Spleen (tissue), 11 donors: ENCODE results near the gene ZNF236. TPM values are rescaled to one million over a fixed set of nuclear protein-coding genes. Genes with fewer than 3 reads are reported as not detected.

Source experiments
- DNase-seq: peaks from one replicate; pipeline ENCODE4 v3.0.0-alpha.2; 2020
- H3K27ac ChIP-seq, 8 donors: fragments of 200-600 bp; sonication (generic) in 7 of 8; 1 replicate in 4 of 8; 2 replicates in 4 of 8; pipeline versions ENCODE4 v1.5.0 to v1.8.0; 2016 to 2021; ENCODE audit warnings: inconsistent platforms in 4 of 8, mild to moderate bottlenecking in 4 of 8, moderate library complexity in 1 of 8
- H3K27me3 ChIP-seq, 7 donors: fragments of 200-600 bp; sonication (generic) in 6 of 7; replicated peaks in 1 of 7; 1 replicate in 4 of 7; 2 replicates in 3 of 7; pipeline versions ENCODE4 v1.5.0 to v1.8.0; 2016 to 2021; ENCODE audit warnings: inconsistent platforms in 3 of 7, mild to moderate bottlenecking in 1 of 7
- H3K36me3 ChIP-seq, 6 donors: fragments of 200-600 bp; sonication (generic) in 5 of 6; 1 replicate in 4 of 6; 2 replicates in 2 of 6; pipeline versions ENCODE4 v1.5.0 to v1.8.0; 2016 to 2021; ENCODE audit warnings: inconsistent platforms in 2 of 6
- H3K4me1 ChIP-seq, 6 donors: fragments of 200-600 bp; sonication (generic) in 5 of 6; 1 replicate in 3 of 6; 2 replicates in 3 of 6; pipeline versions ENCODE4 v1.5.0 to v1.8.0; 2016 to 2021; ENCODE audit warnings: inconsistent platforms in 3 of 6
- H3K4me3 ChIP-seq, 8 donors: fragments of 200-600 bp; sonication (generic) in 7 of 8; 1 replicate in 4 of 8; 2 replicates in 4 of 8; pipeline versions ENCODE4 v1.5.0 to v1.8.0; 2016 to 2021; ENCODE audit warnings: inconsistent platforms in 4 of 8, mild to moderate bottlenecking in 4 of 8, moderate library complexity in 2 of 8
- H3K9me3 ChIP-seq, 8 donors: fragments of 200-600 bp; sonication (generic) in 7 of 8; 1 replicate in 4 of 8; 2 replicates in 4 of 8; pipeline versions ENCODE4 v1.5.0 to v1.8.0; 2016 to 2021; ENCODE audit warnings: inconsistent platforms in 4 of 8
- CTCF ChIP-seq, 11 experiments: fragments of 200-600 bp in 7 of 11; fragments of 450-650 bp in 4 of 11; sonication (generic) in 4 of 11; IDR thresholded peaks in 8 of 11; conservative IDR thresholded peaks in 3 of 11; 1 replicate in 7 of 11; 2 replicates in 4 of 11; pipeline versions ENCODE4 v1.4.0 to v1.8.0; 2016 to 2021; ENCODE audit warnings: antibody characterized with exemption in 11 of 11, inconsistent platforms in 4 of 11, mild to moderate bottlenecking in 1 of 11
- POLR2A ChIP-seq, 3 donors: fragments of 450-650 bp; IDR thresholded peaks; one replicate each; pipeline ENCODE4 v1.5.1; 2017; ENCODE audit warnings: antibody characterized with exemption in 3 of 3, mild to moderate bottlenecking in 1 of 3
- POLR2AphosphoS5 ChIP-seq, 3 donors: sonication (generic); formaldehyde crosslinking; IDR thresholded peaks; one replicate each; pipeline ENCODE4 v1.5.1; 2017; ENCODE audit warnings: antibody characterized with exemption in 3 of 3
- whole genome bisulfite sequencing, 5 donors: extraction: QIAGEN DNeasy Blood & Tissue Kit in 3 of 5; methylation state at CpG; one replicate each; pipeline versions ENCODE4 v1.1.5 to v1.1.7; 2013 to 2018; 5-methylcytosine and 5-hydroxymethylcytosine counted together
- intact Hi-C: fragments of 100-400 bp; cut with DNase I; formaldehyde crosslinking; loops from one replicate; pipeline ENCODE4 v1.15.0; 2023; ENCODE audit warnings: low total_unique reads
- polyA plus RNA-seq, 3 donors: library from polyadenylated mRNA; stranded (reverse); fragments of 200-250 nt; gene quantifications; one replicate each; pipeline ENCODE4 v1.2.1, GENCODE V29; 2013
- total RNA-seq, 7 donors: library from RNA; depleted of rRNA in 3 of 7; stranded (reverse); fragments of >200 nt in 3 of 7; fragmentation: NEBNext Ultra II Directional in 4 of 7; extraction: Animal tissue kit (Norgen Biotek cat#: 25700) in 4 of 7; gene quantifications; one replicate each; pipeline versions ENCODE4 v1.1.0 to v1.2.1, GENCODE V29; 2016 to 2021
- donor health status: healthy with polysubstance abuse.
- donor health status: DM: no; HTN: no; CAD: no; lungs with moderate emphysema.
- donor health status: DM: no; HTN: no; CAD: no.
- donor health status: Bipolar disorder and iron deficiency.
- donor health status: healthy.
- donor health status: DM: no; HTN: no; CAD: no.
- donor health status: DM: yes; HTN: yes; CAD: no.

The ZNF236 gene
- total and polyA plus RNA-seq, 10 donors, result 1.5 to 25.4 (median 19.9) TPM

GRCh38 chr18:76874642-76875389 is 52.5 kb downstream of the ZNF236 start:
- peaks cover 0 to 90% (median 23%) of the 10 kb centered on the region in 6 donors for H3K36me3 ChIP-seq
- WGBS, 5 donors, result 90 to 96% (median 92%) methylated on average over 13 of the region's 13 CpGs
- no peak overlapping the region for H3K4me3 ChIP-seq
- no peaks in the 10 kb centered on the region for H3K27me3 ChIP-seq
- H3K27ac ChIP-seq, result no peak overlapping the region
- H3K4me1 ChIP-seq, result no peaks in the 10 kb centered on the region
- TF ChIP-seq POLR2A (IDR thresholded peaks at IDR 0.05) (no peak), POLR2AphosphoS5 (IDR thresholded peaks at IDR 0.05) (no peak), CTCF (IDR thresholded peaks at IDR 0.05 in 8 of 11, conservative IDR thresholded peaks at IDR 0.05 in 3 of 11) (no peak)
- H3K9me3 ChIP-seq, result no peaks in the 10 kb centered on the region
- no peak for DNase-seq
- intact Hi-C loops, result no loop called here

GRCh38 chr18:76875390-76876325 is 53.3 kb downstream of the ZNF236 start:
- 76 to 83% (median 82%) methylated on average over 14 of the region's 14 CpGs for WGBS, 5 donors
- Histone ChIP-seq H3K36me3 (peaks cover 0 to 90% (median 29%) of the 10 kb centered on the region in 6 donors), H3K9me3 (no peaks in the 10 kb centered on the region), H3K27me3 (no peaks in the 10 kb centered on the region), H3K27ac (no peak overlapping the region), H3K4me3 (no peak overlapping the region), H3K4me1 (no peaks in the 10 kb centered on the region)
- no peak for DNase-seq
- intact Hi-C loops, result no loop called here
- TF ChIP-seq CTCF (IDR thresholded peaks at IDR 0.05 in 8 of 11, conservative IDR thresholded peaks at IDR 0.05 in 3 of 11) (peak in 7 of 11 experiments; percentile 41 to 68 (median 56)), POLR2A (IDR thresholded peaks at IDR 0.05) (no peak), POLR2AphosphoS5 (IDR thresholded peaks at IDR 0.05) (no peak)

GRCh38 chr18:76878426-76878825 is 56.1 kb downstream of the ZNF236 start:
- H3K9me3 ChIP-seq, result no peaks in the 10 kb centered on the region
- H3K4me3 ChIP-seq, result no peak overlapping the region
- H3K4me1 ChIP-seq, result no peaks in the 10 kb centered on the region
- H3K27me3 ChIP-seq, result no peaks in the 10 kb centered on the region
- H3K36me3 ChIP-seq, result peaks cover 0 to 90% (median 44%) of the 10 kb centered on the region in 6 donors
- H3K27ac ChIP-seq, result no peak overlapping the region
- TF ChIP-seq CTCF (IDR thresholded peaks at IDR 0.05 in 8 of 11, conservative IDR thresholded peaks at IDR 0.05 in 3 of 11), result no peak
- no peak for TF ChIP-seq POLR2A (IDR thresholded peaks at IDR 0.05)
- TF ChIP-seq POLR2AphosphoS5 (IDR thresholded peaks at IDR 0.05), result no peak
- intact Hi-C loops, result no loop called here
- 88 to 98% (median 89%) methylated on average over 5 of the region's 5 CpGs for WGBS, 5 donors
- no peak for DNase-seq

- Histone ChIP-seq H3K9me3 (no peaks in the 10 kb centered on the region), H3K27me3 (no peaks in the 10 kb centered on the region), H3K4me1 (no peaks in the 10 kb centered on the region), H3K36me3 (peaks cover 0 to 95% (median 52%) of the 10 kb centered on the region in 6 donors), H3K4me3 (no peak overlapping the region), H3K27ac (no peak overlapping the region)
- DNase-seq, result no peak
- TF ChIP-seq POLR2AphosphoS5 (IDR thresholded peaks at IDR 0.05), result no peak
- intact Hi-C loops, result no loop called here
- WGBS, 5 donors, result 93 to 98% (median 98%) methylated on average over 17 of the region's 17 CpGs
Observed at GRCh38 chr18:76880026-76880425, 57.7 kb downstream of the ZNF236 start.
